MCF 10A (cell line): Measurements from ENCODE around the gene LCE4A. TPM values are rescaled to one million over a fixed set of nuclear protein-coding genes. Genes with fewer than 3 reads are reported as not detected.
A peak's percentile ranks its signal among the peaks of the same experiment; 100 is the strongest.

Experiments
- BruUV-seq: library from RNA; stranded (reverse); fragments of 400-500 nt; replicated peaks from 2 replicates; lab custom pipeline; 2021; lab: Mats Ljungman, UMichigan
- CTCF ChIA-PET: fragments of 300-600 bp; sonication (Branson Sonifier 250); formaldehyde crosslinking; extraction: SDS; loops from one replicate; lab custom pipeline; 2021; ENCODE audit warnings: antibody characterized with exemption, inconsistent platforms; lab: Yijun Ruan, JAX
- POLR2A ChIA-PET: fragments of 300-600, 350-650 bp; sonication (Branson Sonifier 250); formaldehyde crosslinking; extraction: SDS; loops from one replicate; lab custom pipeline; 2020; ENCODE audit warnings: antibody characterized with exemption, inconsistent platforms; lab: Yijun Ruan, JAX
- DNase-seq: peaks from one replicate; pipeline ENCODE4 v3.0.0-alpha.2; 2018; ENCODE audit not compliant: unreplicated experiment
- H3K27ac Mint-ChIP-seq: one replicate; pipeline ENCODE4 v1.8.0; 2022; ENCODE audit warnings: mild to moderate bottlenecking, low read depth, mixed read lengths; ENCODE audit not compliant: unreplicated experiment
- H3K27me3 Mint-ChIP-seq: one replicate; pipeline ENCODE4 v1.8.0; 2022; ENCODE audit warnings: mixed read lengths; ENCODE audit not compliant: insufficient read depth, unreplicated experiment
- H3K36me3 Mint-ChIP-seq: one replicate; pipeline ENCODE4 v1.8.0; 2022; ENCODE audit warnings: mild to moderate bottlenecking, moderate library complexity, mixed read lengths; ENCODE audit not compliant: insufficient read depth, unreplicated experiment
- H3K4me1 Mint-ChIP-seq: one replicate; pipeline ENCODE4 v1.8.0; 2022; ENCODE audit warnings: mixed read lengths; ENCODE audit not compliant: insufficient read depth, unreplicated experiment
- H3K4me3 Mint-ChIP-seq: one replicate; pipeline ENCODE4 v1.8.0; 2022; ENCODE audit warnings: mild to moderate bottlenecking, moderate library complexity, mixed read lengths; ENCODE audit not compliant: unreplicated experiment
- H3K9me3 Mint-ChIP-seq: one replicate; pipeline ENCODE4 v1.8.0; 2022; ENCODE audit warnings: mixed read lengths; ENCODE audit not compliant: unreplicated experiment
- CTCF ChIP-seq: fragments of 200-600 bp; IDR thresholded peaks from one replicate; pipeline ENCODE4 v1.8.0; 2022; ENCODE audit warnings: antibody characterized with exemption, mild to moderate bottlenecking; ENCODE audit not compliant: unreplicated experiment
- intact Hi-C: fragments of 100-400 bp; cut with micrococcal nuclease; formaldehyde crosslinking; loops from 2 replicates; pipeline ENCODE4 v1.14.1; 2022
- total RNA-seq: library from RNA; stranded (reverse); gene quantifications from 2 replicates; pipeline ENCODE4 v1.2.3, GENCODE V29; 2022

LCE4A gene
- total RNA-seq, 1 experiment from 2014 or later, result not detected

- no peaks in the 10 kb centered on the region for H3K36me3 Mint-ChIP-seq
- no peaks in the 10 kb centered on the region for H3K27me3 Mint-ChIP-seq
- peaks cover 45% of the 10 kb centered on the region for H3K4me1 Mint-ChIP-seq
- POLR2A ChIA-PET, result interaction anchor here (0.8 to 2.6 kb wide), 4 partner anchors 11 to 114 kb away, joined by 3 to 16 read pairs (median 7); no protein-coding TSS in a partner anchor
- no TSS peak for BruUV-seq
- intact Hi-C loops, result no loop called here
- H3K4me3 Mint-ChIP-seq, result no peak within 1 kb of the TSS
- CTCF ChIA-PET, result interaction anchor here (0.6 to 4.6 kb wide), 6 partner anchors 11 to 382 kb away, joined by 3 to 57 read pairs (median 4); partner anchors contain the start of gene LCE1F
- no peaks in the 10 kb centered on the region for H3K9me3 Mint-ChIP-seq
- no peak for DNase-seq
- no peak for TF ChIP-seq CTCF
- H3K27ac Mint-ChIP-seq, result peak within 1 kb of the TSS; percentile 59
These were observed 49.8 kb downstream of the LCE4A start, which contains the start of gene KPRP for GRCh38 chr1:152757747-152758146. KPRP (plus strand) TSS chr1:152758025; CDS start chr1:152759589, 1,564 bp downstream.

- no peak overlapping the region for H3K27ac Mint-ChIP-seq
- POLR2A ChIA-PET, result interaction anchor here (0.6 to 2.6 kb wide), 5 partner anchors 10 to 455 kb away, joined by 3 to 16 read pairs (median 5); partner anchors contain the start of gene LCE1E
- intact Hi-C loops, result no loop called here
- BruUV-seq, result no TSS peak
- peak; percentile 63 for DNase-seq
- no peaks in the 10 kb centered on the region for H3K27me3 Mint-ChIP-seq
- H3K36me3 Mint-ChIP-seq, result no peaks in the 10 kb centered on the region
- CTCF ChIA-PET, result interaction anchor here (0.6 to 4.6 kb wide), 6 partner anchors 10 to 383 kb away, joined by 3 to 57 read pairs (median 4); no protein-coding TSS in a partner anchor
- TF ChIP-seq CTCF, result no peak
- peaks cover 41% of the 10 kb centered on the region for H3K4me1 Mint-ChIP-seq
- H3K9me3 Mint-ChIP-seq, result no peaks in the 10 kb centered on the region
- H3K4me3 Mint-ChIP-seq, result no peak overlapping the region
These were observed 50.7 kb downstream of the LCE4A start for GRCh38 chr1:152758636-152759035.

Other genes starting within 250 kb of the LCE4A start
- gene LCE5A, start 197.4 kb upstream of the LCE4A start, total RNA-seq, result not detected in 2 replicates
- gene CRCT1, start 193.7 kb upstream of the LCE4A start, total RNA-seq, result not detected in 2 replicates
- not detected in 2 replicates for gene LCE3E, start 141.4 kb upstream of the LCE4A start, total RNA-seq
- 0.75 TPM in 1 of 2 replicates, not detected in the other for gene LCE3D, start 127.6 kb upstream of the LCE4A start, total RNA-seq
- gene LCE3C, start 107.9 kb upstream of the LCE4A start, total RNA-seq, result not detected in 2 replicates
- gene LCE3B, start 94.3 kb upstream of the LCE4A start, total RNA-seq, result not detected in 2 replicates
- gene LCE3A, start 85.1 kb upstream of the LCE4A start, total RNA-seq, result not detected in 2 replicates
- gene LCE2D, start 44.8 kb upstream of the LCE4A start, total RNA-seq, result not detected in 2 replicates
- gene LCE2C, start 32.9 kb upstream of the LCE4A start, total RNA-seq, result not detected in 2 replicates
- gene LCE2B, start 22.0 kb upstream of the LCE4A start, total RNA-seq, result not detected in 2 replicates
- not detected in 2 replicates for gene LCE2A, start 9.8 kb upstream of the LCE4A start, total RNA-seq
- 0.12 and 0.25 TPM in 2 replicates for gene KPRP, start 49.9 kb downstream of the LCE4A start, total RNA-seq
- gene LCE1F, start 67.0 kb downstream of the LCE4A start, total RNA-seq, result not detected in 2 replicates
- 1.3 and 1.9 TPM in 2 replicates for gene LCE1E, start 78.1 kb downstream of the LCE4A start, total RNA-seq
- gene LCE1D, start 88.6 kb downstream of the LCE4A start, total RNA-seq, result not detected in 2 replicates
- gene LCE1C, start 98.5 kb downstream of the LCE4A start, total RNA-seq, result 1.4 and 1.9 TPM in 2 replicates
- gene LCE1B, start 103.8 kb downstream of the LCE4A start, total RNA-seq, result 1.3 and 2.0 TPM in 2 replicates
- gene LCE1A, start 119.3 kb downstream of the LCE4A start, total RNA-seq, result not detected in 2 replicates
- not detected in 2 replicates for gene LCE6A, start 134.7 kb downstream of the LCE4A start, total RNA-seq
- gene LCE7A, start 151.8 kb downstream of the LCE4A start, total RNA-seq, result not detected in 2 replicates
- gene SMCP, start 170.2 kb downstream of the LCE4A start, total RNA-seq, result not detected in 2 replicates
- 0.33 and 0.56 TPM in 2 replicates for gene IVL, start 200.4 kb downstream of the LCE4A start, total RNA-seq
- gene SPRR5, start 239.0 kb downstream of the LCE4A start, total RNA-seq, result not detected in 2 replicates